Measurements from ENCODE around the gene CD3G. TPM values are rescaled to one million over a fixed set of nuclear protein-coding genes. Genes with fewer than 3 reads are reported as not detected.

Gene CD3G
- total RNA-seq, result not detected
- polyA plus RNA-seq (2013, experiment 1 of 2), result not detected
- not detected for polyA plus RNA-seq (2013, experiment 2 of 2)
- long read RNA-seq, experiment 1, result 0 reads
- long read RNA-seq, experiment 2, result 0 reads
- long read RNA-seq, experiment 3, result 0 reads
- long read RNA-seq, experiment 4, result 0 reads

DNA sequence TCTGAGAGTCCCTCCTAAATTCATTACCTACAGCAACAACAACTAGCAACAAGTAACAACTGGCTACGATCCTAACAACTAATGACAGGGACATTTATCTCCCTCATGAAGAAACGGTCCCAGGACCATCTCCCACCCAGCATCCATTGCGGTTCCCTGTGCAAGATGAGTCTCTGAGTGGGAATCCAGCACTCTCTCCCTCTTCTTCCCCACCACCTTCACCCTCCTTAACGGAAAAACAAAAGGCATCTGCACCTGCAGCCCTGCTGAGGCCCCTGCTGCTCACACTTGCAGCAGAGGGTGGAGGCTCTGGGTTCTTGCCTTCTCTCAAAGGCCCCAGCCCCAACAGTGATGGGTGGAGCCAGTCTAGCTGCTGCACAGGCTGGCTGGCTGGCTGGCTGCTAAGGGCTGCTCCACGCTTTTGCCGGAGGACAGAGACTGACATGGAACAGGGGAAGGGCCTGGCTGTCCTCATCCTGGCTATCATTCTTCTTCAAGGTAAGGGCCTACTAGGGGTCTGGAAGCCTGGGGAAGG is at the start of gene CD3G:
Gene CD3G (plus strand): TSS at position 364 of the 535 bp plus-strand sequence. CDS start 80 bp downstream, at position 444.
- H3K4me1 ChIP-seq (ENCODE audit: control insufficient read depth, insufficient read depth, low read length), result peaks cover 4% of the 10 kb centered on the region
- WGBS, 2 experiments (ENCODE audit: insufficient coverage in 1 of 2, insufficient read length in 1 of 2), result 85% methylated on average over 6 of the region's 6 CpGs; no CpG with 5 or more reads in 1 of the 2 experiments

DNA sequence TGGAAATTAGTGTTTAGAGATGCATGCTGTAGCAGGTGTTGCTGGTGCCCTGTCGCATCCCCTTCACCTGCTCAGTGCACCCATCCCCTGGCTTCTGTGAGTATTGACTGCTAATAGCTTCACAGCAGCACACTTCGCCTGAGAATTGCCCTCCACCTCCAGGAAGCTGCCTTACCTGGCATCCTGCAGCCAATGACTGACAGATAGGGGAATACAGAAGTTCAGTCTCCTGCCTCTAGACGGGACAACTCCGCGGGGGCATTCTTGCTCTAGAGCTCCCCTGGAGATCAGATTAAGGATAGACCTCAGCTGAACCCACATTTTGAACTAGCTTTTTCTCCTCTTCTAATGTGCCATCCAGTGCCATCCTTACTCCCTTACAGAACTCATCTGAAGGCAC is 48.9 kb upstream of the CD3G start:
- Histone ChIP-seq H3K9ac (ENCODE audit: extremely low read depth, low read length, poor library complexity, severe bottlenecking) (no peak overlapping the region), H3K4me1 (ENCODE audit: control insufficient read depth, insufficient read depth, low read length) (no peaks in the 10 kb centered on the region), H3K36me3 (ENCODE audit: control insufficient read depth, insufficient read depth, low read length) (no peaks in the 10 kb centered on the region), H3K4me3 (ENCODE audit: low read length) (no peak overlapping the region), H3K27ac (ENCODE audit: low read depth, low read length) (no peak overlapping the region), H3K9me3 (ENCODE audit: control insufficient read depth, low read length) (no peaks in the 10 kb centered on the region), H3K27me3 (ENCODE audit: control insufficient read depth, insufficient read depth, low read length, poor library complexity, severe bottlenecking) (peaks cover 18% of the 10 kb centered on the region)
- Mint-ChIP-seq H3K9me3 (no peaks in the 10 kb centered on the region), H3K4me1 (no peaks in the 10 kb centered on the region), H3K27me3 (ENCODE audit: insufficient read depth) (peaks cover 27% of the 10 kb centered on the region), H3K27ac (no peak overlapping the region), H3K36me3 (ENCODE audit: low read depth) (no peaks in the 10 kb centered on the region), H3K4me3 (no peak overlapping the region)
- 69 to 81% methylated on average over 3 to 5 of the region's 5 CpGs for WGBS, 2 experiments (ENCODE audit: insufficient coverage in 1 of 2, insufficient read length in 1 of 2)
- peak; percentile 75 for DNase-seq
- TF ChIP-seq, protein P1, sequence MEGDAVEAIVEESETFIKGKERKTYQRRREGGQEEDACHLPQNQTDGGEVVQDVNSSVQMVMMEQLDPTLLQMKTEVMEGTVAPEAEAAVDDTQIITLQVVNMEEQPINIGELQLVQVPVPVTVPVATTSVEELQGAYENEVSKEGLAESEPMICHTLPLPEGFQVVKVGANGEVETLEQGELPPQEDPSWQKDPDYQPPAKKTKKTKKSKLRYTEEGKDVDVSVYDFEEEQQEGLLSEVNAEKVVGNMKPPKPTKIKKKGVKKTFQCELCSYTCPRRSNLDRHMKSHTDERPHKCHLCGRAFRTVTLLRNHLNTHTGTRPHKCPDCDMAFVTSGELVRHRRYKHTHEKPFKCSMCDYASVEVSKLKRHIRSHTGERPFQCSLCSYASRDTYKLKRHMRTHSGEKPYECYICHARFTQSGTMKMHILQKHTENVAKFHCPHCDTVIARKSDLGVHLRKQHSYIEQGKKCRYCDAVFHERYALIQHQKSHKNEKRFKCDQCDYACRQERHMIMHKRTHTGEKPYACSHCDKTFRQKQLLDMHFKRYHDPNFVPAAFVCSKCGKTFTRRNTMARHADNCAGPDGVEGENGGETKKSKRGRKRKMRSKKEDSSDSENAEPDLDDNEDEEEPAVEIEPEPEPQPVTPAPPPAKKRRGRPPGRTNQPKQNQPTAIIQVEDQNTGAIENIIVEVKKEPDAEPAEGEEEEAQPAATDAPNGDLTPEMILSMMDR (conservative IDR thresholded peaks at IDR 0.05), result no peak

More for the DNA sequence above, at the start of gene CD3G:
- no peak within 1 kb of the TSS for H3K27ac Mint-ChIP-seq
- peaks cover 71% of the 10 kb centered on the region for H3K27me3 Mint-ChIP-seq (ENCODE audit: insufficient read depth)
- Histone ChIP-seq H3K9ac (ENCODE audit: extremely low read depth, low read length, poor library complexity, severe bottlenecking) (no peak within 1 kb of the TSS), H3K36me3 (ENCODE audit: control insufficient read depth, insufficient read depth, low read length) (no peaks in the 10 kb centered on the region), H3K27ac (ENCODE audit: low read depth, low read length) (no peak within 1 kb of the TSS), H3K4me3 (ENCODE audit: low read length) (no peak within 1 kb of the TSS), H3K9me3 (ENCODE audit: control insufficient read depth, low read length) (no peaks in the 10 kb centered on the region), H3K27me3 (ENCODE audit: control insufficient read depth, insufficient read depth, low read length, poor library complexity, severe bottlenecking) (peaks cover 53% of the 10 kb centered on the region)
- H3K4me3 Mint-ChIP-seq, result no peak within 1 kb of the TSS
- peaks cover 11% of the 10 kb centered on the region for H3K4me1 Mint-ChIP-seq
- no peaks in the 10 kb centered on the region for H3K36me3 Mint-ChIP-seq (ENCODE audit: low read depth)
- no peaks in the 10 kb centered on the region for H3K9me3 Mint-ChIP-seq
- TF ChIP-seq, protein P1 (conservative IDR thresholded peaks at IDR 0.05), result no peak
- no peak for DNase-seq

DNA sequence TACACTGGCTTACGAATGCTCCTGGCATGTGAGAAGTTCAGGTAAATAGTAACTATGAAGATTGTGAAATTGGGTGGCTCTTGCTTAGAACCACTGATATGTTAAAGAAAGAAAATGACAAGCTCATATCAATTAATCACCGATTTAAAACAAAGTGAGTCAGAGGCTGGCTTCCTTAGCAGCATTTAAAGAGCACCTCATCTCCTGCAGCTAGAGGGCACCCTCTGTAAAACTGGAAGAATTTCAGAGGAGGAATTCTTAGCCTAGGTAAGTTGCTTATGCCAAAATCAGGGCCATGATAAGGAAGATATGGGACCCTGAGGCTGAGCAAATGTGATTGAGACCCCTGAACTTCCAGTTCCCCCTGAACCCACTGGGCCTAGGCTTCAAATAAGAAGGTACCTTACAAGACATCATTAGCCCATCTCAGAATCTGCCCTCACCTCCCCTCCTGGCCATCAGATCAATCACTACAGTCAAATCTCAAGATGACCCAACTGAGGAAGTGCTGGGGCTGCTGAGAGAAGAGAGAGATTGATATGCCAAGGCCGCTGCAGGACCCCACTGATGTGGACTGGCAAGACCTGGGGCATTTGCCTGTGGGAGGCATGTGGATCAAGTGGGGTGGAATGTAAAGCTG is 48.2 kb upstream of the CD3G start:
- peaks cover 30% of the 10 kb centered on the region for H3K27me3 Mint-ChIP-seq (ENCODE audit: insufficient read depth)
- TF ChIP-seq, protein P1 (conservative IDR thresholded peaks at IDR 0.05), result peak; percentile 80

More for the DNA sequence above, 48.2 kb upstream of the CD3G start:
- H3K36me3 ChIP-seq (ENCODE audit: control insufficient read depth, insufficient read depth, low read length), result no peaks in the 10 kb centered on the region
- H3K4me1 ChIP-seq (ENCODE audit: control insufficient read depth, insufficient read depth, low read length), result no peaks in the 10 kb centered on the region
- no peak overlapping the region for H3K27ac ChIP-seq (ENCODE audit: low read depth, low read length)
- DNase-seq, result peak; percentile 53
- peaks cover 18% of the 10 kb centered on the region for H3K27me3 ChIP-seq (ENCODE audit: control insufficient read depth, insufficient read depth, low read length, poor library complexity, severe bottlenecking)
- 79 to 93% methylated on average over 2 to 3 of the region's 3 CpGs for WGBS, 2 experiments (ENCODE audit: insufficient coverage in 1 of 2, insufficient read length in 1 of 2)
- Mint-ChIP-seq H3K36me3 (ENCODE audit: low read depth) (no peaks in the 10 kb centered on the region), H3K4me3 (no peak overlapping the region), H3K4me1 (no peaks in the 10 kb centered on the region), H3K27ac (no peak overlapping the region), H3K9me3 (no peaks in the 10 kb centered on the region)
- H3K4me3 ChIP-seq (ENCODE audit: low read length), result no peak overlapping the region
- H3K9ac ChIP-seq (ENCODE audit: extremely low read depth, low read length, poor library complexity, severe bottlenecking), result no peak overlapping the region
- no peaks in the 10 kb centered on the region for H3K9me3 ChIP-seq (ENCODE audit: control insufficient read depth, low read length)

Measured in endodermal cell (in vitro differentiated cells).